Left renal pelvis (tissue), 4 donors: Measurements from ENCODE around the gene SDK2. TPM values are rescaled to one million over a fixed set of nuclear protein-coding genes. Genes with fewer than 3 reads are reported as not detected.
"Not testable (repeated sequence)": the region's sequence is repeated elsewhere in the genome, so short reads cannot be mapped to it uniquely, and the experiment has no call there.

ENCODE experiments used
- DNase-seq, 4 donors: peaks; one replicate each; pipeline ENCODE4 v3.0.0-alpha.2; 2013; ENCODE audit warnings: low read depth in 4 of 4, low spot score in 3 of 4
- polyA plus RNA-seq, 4 donors: library from polyadenylated mRNA; unstranded; fragments of 120-200 nt; gene quantifications; one replicate each; pipeline ENCODE4 v1.2.1, GENCODE V29; 2013; ENCODE audit not compliant: insufficient read length in 4 of 4

SDK2 gene
- polyA plus RNA-seq, 4 donors, result 6.8 to 9.6 (median 9.3) TPM

GRCh38 chr17:73340093-73340596 lies 304.1 kb downstream of the SDK2 start:
- DNase-seq, result no peak

DNA sequence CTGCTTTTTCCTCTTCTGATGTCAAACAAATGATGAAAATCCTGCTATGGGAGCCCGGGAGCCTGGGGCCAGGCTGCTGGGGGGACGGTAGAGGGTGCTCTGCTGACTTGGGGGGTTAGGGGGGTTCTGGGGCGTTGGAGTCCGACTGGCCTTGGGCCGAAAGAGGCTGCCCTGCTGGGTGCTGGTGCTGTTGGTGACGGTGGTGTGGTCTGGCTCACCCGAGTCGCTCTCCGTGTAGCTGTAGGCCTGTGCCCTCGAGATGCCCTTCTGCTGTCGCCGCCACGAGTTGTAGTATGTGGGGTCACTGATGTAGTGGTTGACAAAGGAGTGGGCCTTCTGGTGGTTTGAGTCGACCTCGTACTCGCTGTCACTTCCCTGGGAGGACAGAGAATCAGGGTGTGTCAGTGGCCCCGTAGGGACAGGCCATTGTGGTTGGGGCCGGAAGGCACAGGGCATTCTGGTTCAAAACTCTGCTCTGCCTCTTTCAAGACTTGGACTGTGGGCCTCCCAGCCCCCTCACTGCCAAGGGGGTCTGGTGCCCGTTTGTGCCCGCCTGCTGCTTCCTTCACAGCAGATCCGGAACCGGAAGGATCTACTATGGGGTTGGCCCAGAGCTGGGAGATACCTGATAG lies 305.6 kb downstream of the SDK2 start:
- no peak for DNase-seq

DNA sequence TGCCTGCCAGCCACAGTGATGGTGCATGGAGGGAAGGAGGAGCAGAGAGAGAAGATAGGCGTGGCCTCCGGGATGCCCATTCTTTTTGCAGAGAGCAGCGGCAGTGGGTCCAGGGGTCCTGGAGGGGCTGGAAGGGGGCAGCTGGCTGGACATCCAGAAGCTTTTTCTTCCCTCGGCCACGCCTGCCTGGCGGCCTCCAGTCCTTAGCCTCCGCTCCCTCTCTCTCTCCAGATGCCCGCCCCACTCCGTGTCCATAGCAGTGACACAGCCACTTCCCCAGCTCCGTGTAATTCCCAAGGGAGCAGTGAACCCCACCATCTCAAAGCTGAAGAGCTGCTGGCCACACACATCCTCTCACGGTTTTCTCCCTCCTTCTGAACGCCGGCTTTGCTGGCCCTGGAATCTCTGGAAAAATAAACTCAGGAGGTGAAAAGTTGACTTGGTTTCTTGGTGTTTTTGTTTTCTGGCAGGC lies 306.2 kb downstream of the SDK2 start:
- no peak for DNase-seq

DNA sequence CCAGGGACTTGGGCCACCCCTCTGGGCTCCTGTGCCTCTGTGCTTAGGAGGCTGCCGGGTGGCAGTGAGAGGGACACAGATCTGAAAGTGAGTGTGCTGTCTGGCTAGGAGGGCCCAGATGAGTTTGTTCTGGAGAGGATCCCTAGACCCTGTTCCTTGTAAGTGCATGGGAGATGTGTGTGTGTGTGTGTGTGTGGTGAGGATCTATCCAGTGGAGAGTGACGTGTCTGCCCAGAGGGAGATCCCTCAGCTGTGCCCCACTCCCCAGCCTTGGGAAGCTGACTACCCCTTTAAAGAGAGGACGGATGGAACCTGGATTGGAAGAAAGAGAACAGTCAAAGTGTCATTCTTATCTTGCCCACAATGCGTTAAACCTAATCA lies 306.9 kb downstream of the SDK2 start:
- no peak for DNase-seq

GRCh38 chr17:73336408-73337329 lies 307.6 kb downstream of the SDK2 start:
- no peak for DNase-seq

- no peak for DNase-seq
Measured at GRCh38 chr17:73335591-73336407, 308.4 kb downstream of the SDK2 start.

DNA sequence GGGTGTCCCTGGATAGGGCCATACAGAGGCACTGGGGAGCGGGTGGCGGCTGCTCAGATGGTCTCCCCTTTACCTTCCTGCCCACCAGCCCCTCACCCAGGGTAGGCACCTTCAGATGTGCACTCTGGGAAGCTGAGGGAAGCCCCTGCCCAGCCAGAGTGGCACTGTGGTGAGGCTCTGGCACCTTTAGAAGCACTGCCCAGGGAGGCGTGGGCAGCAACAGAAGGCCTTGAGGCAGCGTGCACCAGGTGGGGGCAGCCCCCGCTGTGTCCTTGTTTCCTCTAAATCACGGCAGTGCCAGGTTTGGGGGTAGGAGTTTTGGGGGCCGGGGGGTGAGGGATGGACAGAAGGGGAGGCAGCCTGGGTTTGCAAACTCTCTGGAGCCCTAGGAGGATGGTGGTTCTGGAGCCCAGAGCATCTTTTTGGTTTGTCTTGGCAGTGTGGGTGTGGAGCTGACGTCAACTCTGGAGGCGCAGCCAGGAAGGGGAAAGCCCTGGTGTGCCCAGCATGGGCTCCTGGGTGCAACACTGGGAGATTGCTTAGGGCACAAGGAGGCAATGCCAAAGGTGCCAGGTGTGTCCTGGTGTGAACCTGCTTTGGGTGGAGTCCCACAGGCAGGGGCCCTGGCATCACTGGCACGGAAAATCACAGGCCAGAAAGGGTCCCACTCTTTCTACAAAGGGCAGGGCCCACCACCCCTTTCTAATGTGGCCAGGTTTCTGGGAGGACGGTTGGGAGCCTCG lies 309.3 kb downstream of the SDK2 start:
- DNase-seq, result no peak

- DNase-seq, result not testable (repeated sequence)
Measured at GRCh38 chr17:73333445-73333844, 310.8 kb downstream of the SDK2 start.

DNA sequence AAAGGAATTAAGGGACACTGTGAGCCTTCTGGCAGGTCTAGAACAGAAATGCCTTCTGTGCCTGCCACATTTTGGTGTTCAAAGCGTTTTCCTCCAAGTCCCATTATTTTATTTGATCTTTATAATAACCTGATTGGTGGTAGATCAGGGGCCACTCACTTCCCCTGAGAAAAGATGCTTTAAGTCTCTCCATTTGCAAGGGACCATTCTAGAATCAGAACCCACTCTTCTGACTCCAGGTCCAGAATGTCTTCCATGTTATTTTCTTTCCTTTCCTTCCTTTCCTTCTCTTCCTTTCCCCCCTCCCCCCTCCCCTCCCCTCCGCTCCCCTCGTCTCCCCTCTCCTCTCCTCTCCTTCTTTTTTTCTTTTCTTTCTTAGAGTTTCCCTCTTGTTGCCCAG lies 313.2 kb downstream of the SDK2 start:
- DNase-seq, result no peak

GRCh38 chr17:73327676-73328075 lies 316.6 kb downstream of the SDK2 start:
- no peak for DNase-seq

DNA sequence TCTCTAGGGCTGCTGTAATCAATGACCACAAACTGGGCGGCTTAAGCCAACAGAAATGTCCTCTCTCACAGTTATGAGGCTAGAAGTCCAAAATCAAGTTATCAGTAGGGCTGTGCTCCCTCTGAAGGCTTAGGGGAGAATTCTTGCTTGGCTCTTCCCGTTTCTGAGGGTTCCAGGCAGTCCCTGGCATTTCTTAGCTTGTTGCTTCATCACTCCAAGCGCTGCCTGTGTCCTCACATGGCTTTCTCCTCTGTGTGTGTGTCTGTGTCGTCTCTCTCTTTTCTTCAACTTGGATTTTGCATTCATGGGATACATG lies 318.8 kb downstream of the SDK2 start:
- DNase-seq, result no peak

DNA sequence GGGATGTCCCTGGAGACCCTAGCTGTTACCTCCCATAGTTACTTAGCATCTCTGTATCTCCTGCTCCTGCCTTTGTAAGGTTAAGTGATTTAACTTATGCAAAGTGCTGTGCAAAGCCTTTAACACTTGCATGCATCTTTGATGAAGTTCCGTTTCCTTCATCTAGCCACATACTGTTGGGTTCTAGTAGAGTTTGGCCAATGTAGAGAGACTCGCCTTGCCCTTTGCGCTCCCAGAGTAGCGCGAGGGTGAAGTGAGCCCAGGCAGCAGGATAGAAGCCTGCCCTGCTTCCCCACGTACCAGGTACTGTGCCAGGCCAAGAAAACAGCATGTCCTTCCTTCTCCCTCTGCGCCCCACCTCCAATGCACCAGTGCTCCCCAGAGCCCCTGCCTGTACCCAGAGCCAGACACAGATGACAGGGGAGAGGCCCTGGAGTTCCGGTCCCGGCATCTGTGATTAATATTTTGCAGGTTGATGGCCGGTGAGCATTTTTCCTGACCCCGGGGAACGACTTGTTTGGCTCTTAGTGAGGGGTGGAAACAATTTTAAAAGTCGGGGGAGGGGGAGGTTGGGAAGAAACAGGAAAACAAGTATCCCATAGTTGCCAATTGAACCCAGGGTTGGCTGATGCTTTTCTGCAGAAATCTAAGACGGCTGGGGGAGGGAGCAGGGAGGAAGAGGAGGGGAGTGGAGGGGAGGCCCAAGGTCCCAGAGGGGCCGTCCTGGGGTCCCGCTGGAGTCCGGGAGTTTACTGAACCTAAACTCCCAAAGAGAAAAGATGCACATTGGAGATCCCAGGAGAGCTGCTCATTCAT lies 319.3 kb downstream of the SDK2 start:
- DNase-seq, result no peak

GRCh38 chr17:73324160-73324475 lies 320.1 kb downstream of the SDK2 start:
- DNase-seq, result no peak

GRCh38 chr17:73323409-73324159 lies 320.7 kb downstream of the SDK2 start:
- no peak for DNase-seq

GRCh38 chr17:73320601-73321264 lies 323.5 kb downstream of the SDK2 start:
- no peak for DNase-seq

DNA sequence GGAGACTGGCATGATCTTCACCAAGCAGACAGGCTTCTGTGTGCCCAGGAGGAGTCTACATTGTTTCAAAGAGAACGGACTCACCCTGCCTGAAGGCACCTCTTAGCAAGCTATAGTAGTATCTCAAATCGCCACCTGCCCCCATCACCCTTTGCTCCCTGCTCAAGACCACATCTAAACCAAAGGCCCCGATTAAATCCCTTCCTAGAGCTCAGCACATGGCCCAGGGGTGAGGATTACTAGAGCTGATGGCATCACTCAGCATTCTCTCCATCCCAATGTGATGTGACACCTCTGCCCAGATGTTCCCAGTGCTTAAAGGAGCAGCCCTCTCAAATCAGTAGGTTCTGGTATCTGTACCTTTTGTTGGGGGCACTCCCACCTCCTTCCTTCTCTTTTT lies 324.5 kb downstream of the SDK2 start:
- no peak for DNase-seq

- no peak for DNase-seq
Measured at GRCh38 chr17:73318836-73319235, 325.4 kb downstream of the SDK2 start.

DNA sequence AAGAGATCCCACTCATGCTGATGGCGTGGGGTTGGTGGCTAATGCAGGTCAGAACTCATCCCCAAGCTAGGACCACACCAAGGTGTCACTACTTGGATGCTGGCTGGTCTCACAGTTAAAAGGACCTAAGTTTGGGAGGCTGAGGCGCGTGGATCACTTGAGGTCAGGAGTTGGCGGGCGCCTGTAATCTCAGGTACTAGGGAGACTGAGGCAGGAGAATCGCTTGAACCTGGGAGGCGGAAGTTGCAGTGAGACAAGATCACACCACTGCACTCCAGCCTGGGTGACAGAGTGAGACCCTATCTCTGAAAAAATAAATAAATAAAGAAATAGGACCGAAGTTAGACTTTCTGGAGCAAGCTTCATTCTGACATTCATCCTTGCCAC lies 325.8 kb downstream of the SDK2 start:
- no peak for DNase-seq
